Measurements from ENCODE around the gene TMEM245.

TMEM245 gene

GRCh38 chr9:109119439-109120203 is at the start of gene TMEM245:
TMEM245 (minus strand) TSS chr9:109119947; CDS start chr9:109119913, 34 bp downstream.
- DNase-seq (ENCODE audit: low read depth in 2 of 3, low spot score in 2 of 3), result peak; percentile 68 to 85 (median 81)

GRCh38 chr9:109168170-109168569 is 48.4 kb upstream of the TMEM245 start:
- no peak for DNase-seq (ENCODE audit: low read depth in 2 of 3, low spot score in 2 of 3)

- DNase-seq (ENCODE audit: low read depth in 2 of 3, low spot score in 2 of 3), result no peak
Observed at GRCh38 chr9:109167716-109168115, 48.0 kb upstream of the TMEM245 start.

GRCh38 chr9:109166771-109167601 is 47.2 kb upstream of the TMEM245 start, which contains the start of gene FRRS1L:
FRRS1L (minus strand) TSS chr9:109167249; CDS start chr9:109167138, 111 bp downstream.
- DNase-seq (ENCODE audit: low read depth in 2 of 3, low spot score in 2 of 3), result no peak

- no peak for DNase-seq (ENCODE audit: low read depth in 2 of 3, low spot score in 2 of 3)
Observed at GRCh38 chr9:109166171-109166770, 46.5 kb upstream of the TMEM245 start.

- no peak for DNase-seq (ENCODE audit: low read depth in 2 of 3, low spot score in 2 of 3)
Observed at GRCh38 chr9:109164042-109164441, 44.3 kb upstream of the TMEM245 start.

- DNase-seq (ENCODE audit: low read depth in 2 of 3, low spot score in 2 of 3), result no peak
Observed at GRCh38 chr9:109163194-109163593, 43.4 kb upstream of the TMEM245 start.

GRCh38 chr9:109162677-109163076 is 42.9 kb upstream of the TMEM245 start:
- DNase-seq (ENCODE audit: low read depth in 2 of 3, low spot score in 2 of 3), result no peak

GRCh38 chr9:109161471-109161870 is 41.7 kb upstream of the TMEM245 start:
- no peak for DNase-seq (ENCODE audit: low read depth in 2 of 3, low spot score in 2 of 3)

- DNase-seq (ENCODE audit: low read depth in 2 of 3, low spot score in 2 of 3), result no peak
Observed at GRCh38 chr9:109159583-109159982, 39.8 kb upstream of the TMEM245 start.

- no peak for DNase-seq (ENCODE audit: low read depth in 2 of 3, low spot score in 2 of 3)
Observed at GRCh38 chr9:109158651-109159050, 38.9 kb upstream of the TMEM245 start.

GRCh38 chr9:109156708-109157107 is 37.0 kb upstream of the TMEM245 start:
- DNase-seq (ENCODE audit: low read depth in 2 of 3, low spot score in 2 of 3), result no peak

- DNase-seq (ENCODE audit: low read depth in 2 of 3, low spot score in 2 of 3), result no peak
Observed at GRCh38 chr9:109150925-109151545, 31.3 kb upstream of the TMEM245 start.

- DNase-seq (ENCODE audit: low read depth in 2 of 3, low spot score in 2 of 3), result no peak
Observed at GRCh38 chr9:109149722-109150121, 30.0 kb upstream of the TMEM245 start.

- no peak for DNase-seq (ENCODE audit: low read depth in 2 of 3, low spot score in 2 of 3)
Observed at GRCh38 chr9:109149089-109149488, 29.3 kb upstream of the TMEM245 start.

- DNase-seq (ENCODE audit: low read depth in 2 of 3, low spot score in 2 of 3), result no peak
Observed at GRCh38 chr9:109145051-109145450, 25.3 kb upstream of the TMEM245 start.

- DNase-seq (ENCODE audit: low read depth in 2 of 3, low spot score in 2 of 3), result no peak
Observed at GRCh38 chr9:109143881-109144562, 24.3 kb upstream of the TMEM245 start.

- no peak for DNase-seq (ENCODE audit: low read depth in 2 of 3, low spot score in 2 of 3)
Observed at GRCh38 chr9:109141375-109141774, 21.6 kb upstream of the TMEM245 start.

- DNase-seq (ENCODE audit: low read depth in 2 of 3, low spot score in 2 of 3), result no peak
Observed at GRCh38 chr9:109139851-109140250, 20.1 kb upstream of the TMEM245 start.

- DNase-seq (ENCODE audit: low read depth in 2 of 3, low spot score in 2 of 3), result no peak
Observed at GRCh38 chr9:109138421-109138820, 18.7 kb upstream of the TMEM245 start.

GRCh38 chr9:109134167-109134578 is 14.4 kb upstream of the TMEM245 start:
- no peak for DNase-seq (ENCODE audit: low read depth in 2 of 3, low spot score in 2 of 3)

Data from activated CD8-positive, alpha-beta memory T cell treated with anti-CD3 and anti-CD28 coated beads for 48 hours (primary cell).